Liver (tissue), 9 donors: Measurements from ENCODE around the gene LAMC1. TPM values are rescaled to one million over a fixed set of nuclear protein-coding genes. Genes with fewer than 3 reads are reported as not detected.
A peak's percentile ranks its signal among the peaks of the same experiment; 100 is the strongest.

ENCODE experiments used
- DNase-seq: peaks from one replicate; pipeline ENCODE4 v3.0.0-alpha.2; 2017; ENCODE audit warnings: low spot score
- H3K27ac ChIP-seq, 2 donors: one replicate each; pipeline ENCODE4 v1.7.0; 2013; ENCODE audit warnings: inconsistent platforms in 2 of 2, low read length in 2 of 2, control low read depth in 1 of 2, low read depth in 1 of 2, mild to moderate bottlenecking in 1 of 2
- H3K27me3 ChIP-seq, 4 donors: one replicate each; pipeline versions ENCODE4 v1.6.1 to v1.7.0; 2013; ENCODE audit warnings: low read length in 3 of 4, inconsistent platforms in 1 of 4, mild to moderate bottlenecking in 1 of 4, moderate library complexity in 1 of 4; ENCODE audit not compliant: control insufficient read depth in 4 of 4, insufficient read depth in 4 of 4
- H3K36me3 ChIP-seq, 4 donors: one replicate each; pipeline versions ENCODE4 v1.6.1 to v1.7.0; 2013; ENCODE audit warnings: low read length in 3 of 4, mild to moderate bottlenecking in 3 of 4, low read depth in 1 of 4, moderate library complexity in 1 of 4; ENCODE audit not compliant: control insufficient read depth in 4 of 4, insufficient read depth in 3 of 4
- H3K4me1 ChIP-seq, 4 donors: one replicate each; pipeline versions ENCODE4 v1.6.1 to v1.7.0; 2013; ENCODE audit warnings: low read length in 3 of 4, mild to moderate bottlenecking in 3 of 4, moderate library complexity in 1 of 4; ENCODE audit not compliant: control insufficient read depth in 4 of 4, insufficient read depth in 4 of 4
- H3K4me3 ChIP-seq, 3 donors: one replicate each; pipeline versions ENCODE4 v1.6.1 to v1.7.0; 2013; ENCODE audit warnings: low read length in 3 of 3, control low read depth in 1 of 3, low read depth in 1 of 3, mild to moderate bottlenecking in 1 of 3
- H3K9ac ChIP-seq, 2 donors: one replicate each; pipeline ENCODE4 v1.7.0; 2013; ENCODE audit warnings: low read length in 2 of 2, mild to moderate bottlenecking in 2 of 2, moderate library complexity in 2 of 2, control low read depth in 1 of 2, low read depth in 1 of 2
- H3K9me3 ChIP-seq, 4 donors: one replicate each; pipeline versions ENCODE4 v1.6.1 to v1.7.0; 2013; ENCODE audit warnings: low read length in 3 of 4; ENCODE audit not compliant: control insufficient read depth in 4 of 4
- EGR1 ChIP-seq, 2 donors: IDR thresholded peaks; 2 replicates each; pipeline ENCODE4 v1.6.1; 2016 to 2018; ENCODE audit warnings: antibody characterized with exemption in 2 of 2, low read depth in 2 of 2
- FOXA1 ChIP-seq: IDR thresholded peaks from 2 replicates; pipeline ENCODE4 v1.6.1; 2016; ENCODE audit warnings: antibody characterized with exemption
- FOXA2 ChIP-seq: IDR thresholded peaks from 2 replicates; pipeline ENCODE4 v1.6.1; 2016; ENCODE audit warnings: antibody characterized with exemption
- GABPA ChIP-seq, 2 donors: IDR thresholded peaks in 1 of 2; conservative IDR thresholded peaks in 1 of 2; 2 replicates each; pipeline ENCODE4 v1.6.1; 2016; ENCODE audit warnings: antibody characterized with exemption in 2 of 2, mild to moderate bottlenecking in 1 of 2, moderate library complexity in 1 of 2
- HNF4A ChIP-seq, 2 donors: conservative IDR thresholded peaks; 2 replicates each; pipeline ENCODE4 v1.6.1; 2016; ENCODE audit warnings: antibody characterized with exemption in 2 of 2, mild to moderate bottlenecking in 2 of 2
- HNF4G ChIP-seq: IDR thresholded peaks from 2 replicates; pipeline ENCODE4 v1.6.1; 2016; ENCODE audit warnings: antibody characterized with exemption
- JUND ChIP-seq, 2 donors: IDR thresholded peaks; 2 replicates each; pipeline ENCODE4 v1.6.1; 2016; ENCODE audit warnings: antibody characterized with exemption in 2 of 2
- MAX ChIP-seq: IDR thresholded peaks from 2 replicates; pipeline ENCODE4 v1.6.1; 2016; ENCODE audit warnings: antibody characterized with exemption
- NR2F2 ChIP-seq: IDR thresholded peaks from 2 replicates; pipeline ENCODE4 v1.6.1; 2016; ENCODE audit warnings: antibody characterized with exemption
- RAD21 ChIP-seq, 2 donors: IDR thresholded peaks; 2 replicates each; pipeline ENCODE4 v1.6.1; 2016; ENCODE audit warnings: antibody characterized with exemption in 2 of 2, mild to moderate bottlenecking in 2 of 2
- RXRA ChIP-seq, 2 donors: IDR thresholded peaks; 2 replicates each; pipeline ENCODE4 v1.6.1; 2017 to 2018; ENCODE audit warnings: antibody characterized with exemption in 2 of 2, mild to moderate bottlenecking in 1 of 2
- SP1 ChIP-seq: IDR thresholded peaks from 2 replicates; pipeline ENCODE4 v1.6.1; 2018; ENCODE audit warnings: antibody characterized with exemption, mild to moderate bottlenecking
- TAF1 ChIP-seq: conservative IDR thresholded peaks from 2 replicates; pipeline ENCODE4 v1.6.1; 2016; ENCODE audit warnings: antibody characterized with exemption, mild to moderate bottlenecking
- YY1 ChIP-seq: IDR thresholded peaks from 2 replicates; pipeline ENCODE4 v1.6.1; 2016; ENCODE audit warnings: antibody characterized with exemption, mild to moderate bottlenecking
- WGBS: extraction: QIAGEN DNeasy Blood & Tissue Kit; methylation state at CpG from one replicate; pipeline ENCODE4 v1.1.7; 2013; 5-methylcytosine and 5-hydroxymethylcytosine counted together
- polyA plus RNA-seq, 2 donors: library from polyadenylated mRNA; stranded (reverse) in 1 of 2; unstranded in 1 of 2; fragments of 200-250 nt in 1 of 2; fragments of >200 nt in 1 of 2; fragmentation: Nextera tagmentation in 1 of 2; extraction: Ambion mirVana in 1 of 2; gene quantifications; one replicate each; pipeline versions ENCODE4 v1.2.1 to v1.2.3, GENCODE V29; 2013 to 2015
- total RNA-seq, 2 donors: library from RNA; depleted of rRNA; stranded (reverse); fragments of >200 nt; gene quantifications; one replicate each; pipeline ENCODE4 v1.2.3, GENCODE V29; 2014
- TF ChIP-seq, protein P1 (sequence below): IDR thresholded peaks from 2 replicates; pipeline ENCODE4 v1.6.1; 2016; ENCODE audit warnings: antibody characterized with exemption
- TF ChIP-seq, protein P2 (sequence below): IDR thresholded peaks from 2 replicates; pipeline ENCODE4 v1.6.1; 2016; ENCODE audit warnings: antibody characterized with exemption, mild to moderate bottlenecking
- TF ChIP-seq, protein P3 (sequence below): fragments of 150-350 bp; IDR thresholded peaks from 2 replicates; pipeline ENCODE4 v1.5.1; 2017; ENCODE audit warnings: improper control_type of control experiment, low read depth, low read length; ENCODE audit not compliant: missing input control
- TF ChIP-seq, protein P4 (sequence below): IDR thresholded peaks from 2 replicates; pipeline ENCODE4 v1.6.1; 2016; ENCODE audit warnings: antibody characterized with exemption
- donor health status: healthy.
- donor health status: healthy.
- donor health status: healthy.
- donor health status: healthy.
- donor health status: healthy.

LAMC1 gene
- total and polyA plus RNA-seq, 4 donors = 5.3 to 35.1 (median 19.7) TPM

DNA sequence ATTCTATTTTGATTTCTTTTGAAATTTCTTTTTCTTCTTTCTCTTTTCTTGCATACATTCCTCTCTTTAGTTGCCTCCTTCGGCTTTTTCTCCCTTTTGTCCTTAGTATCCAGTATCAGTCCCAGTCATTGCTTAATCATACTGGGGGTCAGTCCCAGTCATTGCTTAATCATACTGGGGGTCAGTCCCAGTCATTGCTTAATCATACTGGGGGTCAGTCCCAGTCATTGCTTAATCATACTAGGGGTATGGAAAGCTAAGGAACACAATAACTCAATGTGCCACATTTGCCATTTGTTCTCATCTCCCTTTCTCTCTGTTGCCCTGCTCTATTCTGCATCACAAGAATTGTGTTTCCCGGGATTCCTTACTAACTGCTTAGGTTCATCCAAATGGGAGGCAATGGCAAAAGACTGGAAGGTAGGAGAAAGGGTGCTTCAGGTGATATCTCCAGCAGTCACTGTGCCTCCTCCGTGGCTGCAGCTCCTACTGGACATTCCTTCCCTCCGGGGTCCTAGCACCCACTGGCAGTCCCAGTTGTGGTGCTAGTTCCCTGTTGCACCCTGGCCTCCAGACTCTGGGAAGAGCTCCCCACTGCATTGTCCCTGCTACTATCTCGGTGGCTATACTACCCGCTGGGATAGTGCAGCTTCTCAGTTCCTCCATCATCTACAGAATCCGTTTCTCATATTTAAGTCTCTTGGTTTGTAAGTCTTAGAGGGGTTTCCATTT is 32.6 kb upstream of the LAMC1 start:
- 77% methylated on average over 7 of the region's 7 CpGs for WGBS
- TF ChIP-seq GABPA (IDR thresholded peaks at IDR 0.05 in 1 of 2, conservative IDR thresholded peaks at IDR 0.05 in 1 of 2) = no peak
- TF ChIP-seq HNF4A (conservative IDR thresholded peaks at IDR 0.05) = peak in 1 of 2 donors; percentile 18
- peak in 1 of 2 donors; percentile 22 for TF ChIP-seq RXRA (IDR thresholded peaks at IDR 0.05)
- H3K4me3 ChIP-seq = no peak overlapping the region
- H3K4me1 ChIP-seq = no peaks in the 10 kb centered on the region
- H3K27ac ChIP-seq = no peak overlapping the region
- no peaks in the 10 kb centered on the region for H3K9me3 ChIP-seq
- DNase-seq = no peak
- no peak overlapping the region for H3K9ac ChIP-seq
- no peaks in the 10 kb centered on the region for H3K27me3 ChIP-seq
- no peaks in the 10 kb centered on the region for H3K36me3 ChIP-seq

DNA sequence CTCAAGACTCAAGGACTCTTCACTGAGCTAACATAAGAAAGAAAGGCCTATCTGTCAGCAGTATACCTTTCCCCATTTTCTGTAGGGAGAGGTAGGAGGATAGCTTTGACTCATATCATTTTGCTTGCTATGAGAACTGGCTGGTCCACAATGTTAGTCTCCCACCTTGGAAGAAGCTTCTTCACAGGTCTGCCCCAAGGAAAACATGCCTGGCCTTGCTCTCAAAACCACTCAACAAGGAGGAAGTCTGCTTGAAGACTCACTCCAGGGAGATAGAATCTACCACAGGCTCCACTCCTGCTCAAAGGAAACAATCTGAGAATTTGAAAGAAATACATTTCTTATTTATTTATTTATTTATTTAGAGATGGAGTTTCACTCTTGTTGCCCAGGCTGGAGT is 29.5 kb upstream of the LAMC1 start:
- TF ChIP-seq, protein P1, sequence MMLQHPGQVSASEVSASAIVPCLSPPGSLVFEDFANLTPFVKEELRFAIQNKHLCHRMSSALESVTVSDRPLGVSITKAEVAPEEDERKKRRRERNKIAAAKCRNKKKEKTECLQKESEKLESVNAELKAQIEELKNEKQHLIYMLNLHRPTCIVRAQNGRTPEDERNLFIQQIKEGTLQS = no peak
- TF ChIP-seq, protein P2, sequence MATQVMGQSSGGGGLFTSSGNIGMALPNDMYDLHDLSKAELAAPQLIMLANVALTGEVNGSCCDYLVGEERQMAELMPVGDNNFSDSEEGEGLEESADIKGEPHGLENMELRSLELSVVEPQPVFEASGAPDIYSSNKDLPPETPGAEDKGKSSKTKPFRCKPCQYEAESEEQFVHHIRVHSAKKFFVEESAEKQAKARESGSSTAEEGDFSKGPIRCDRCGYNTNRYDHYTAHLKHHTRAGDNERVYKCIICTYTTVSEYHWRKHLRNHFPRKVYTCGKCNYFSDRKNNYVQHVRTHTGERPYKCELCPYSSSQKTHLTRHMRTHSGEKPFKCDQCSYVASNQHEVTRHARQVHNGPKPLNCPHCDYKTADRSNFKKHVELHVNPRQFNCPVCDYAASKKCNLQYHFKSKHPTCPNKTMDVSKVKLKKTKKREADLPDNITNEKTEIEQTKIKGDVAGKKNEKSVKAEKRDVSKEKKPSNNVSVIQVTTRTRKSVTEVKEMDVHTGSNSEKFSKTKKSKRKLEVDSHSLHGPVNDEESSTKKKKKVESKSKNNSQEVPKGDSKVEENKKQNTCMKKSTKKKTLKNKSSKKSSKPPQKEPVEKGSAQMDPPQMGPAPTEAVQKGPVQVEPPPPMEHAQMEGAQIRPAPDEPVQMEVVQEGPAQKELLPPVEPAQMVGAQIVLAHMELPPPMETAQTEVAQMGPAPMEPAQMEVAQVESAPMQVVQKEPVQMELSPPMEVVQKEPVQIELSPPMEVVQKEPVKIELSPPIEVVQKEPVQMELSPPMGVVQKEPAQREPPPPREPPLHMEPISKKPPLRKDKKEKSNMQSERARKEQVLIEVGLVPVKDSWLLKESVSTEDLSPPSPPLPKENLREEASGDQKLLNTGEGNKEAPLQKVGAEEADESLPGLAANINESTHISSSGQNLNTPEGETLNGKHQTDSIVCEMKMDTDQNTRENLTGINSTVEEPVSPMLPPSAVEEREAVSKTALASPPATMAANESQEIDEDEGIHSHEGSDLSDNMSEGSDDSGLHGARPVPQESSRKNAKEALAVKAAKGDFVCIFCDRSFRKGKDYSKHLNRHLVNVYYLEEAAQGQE = no peak
- no peak for TF ChIP-seq TAF1
- no peak for TF ChIP-seq SP1
- TF ChIP-seq HNF4A (conservative IDR thresholded peaks at IDR 0.05) = no peak
- no peak for TF ChIP-seq HNF4G
- TF ChIP-seq, protein P3, sequence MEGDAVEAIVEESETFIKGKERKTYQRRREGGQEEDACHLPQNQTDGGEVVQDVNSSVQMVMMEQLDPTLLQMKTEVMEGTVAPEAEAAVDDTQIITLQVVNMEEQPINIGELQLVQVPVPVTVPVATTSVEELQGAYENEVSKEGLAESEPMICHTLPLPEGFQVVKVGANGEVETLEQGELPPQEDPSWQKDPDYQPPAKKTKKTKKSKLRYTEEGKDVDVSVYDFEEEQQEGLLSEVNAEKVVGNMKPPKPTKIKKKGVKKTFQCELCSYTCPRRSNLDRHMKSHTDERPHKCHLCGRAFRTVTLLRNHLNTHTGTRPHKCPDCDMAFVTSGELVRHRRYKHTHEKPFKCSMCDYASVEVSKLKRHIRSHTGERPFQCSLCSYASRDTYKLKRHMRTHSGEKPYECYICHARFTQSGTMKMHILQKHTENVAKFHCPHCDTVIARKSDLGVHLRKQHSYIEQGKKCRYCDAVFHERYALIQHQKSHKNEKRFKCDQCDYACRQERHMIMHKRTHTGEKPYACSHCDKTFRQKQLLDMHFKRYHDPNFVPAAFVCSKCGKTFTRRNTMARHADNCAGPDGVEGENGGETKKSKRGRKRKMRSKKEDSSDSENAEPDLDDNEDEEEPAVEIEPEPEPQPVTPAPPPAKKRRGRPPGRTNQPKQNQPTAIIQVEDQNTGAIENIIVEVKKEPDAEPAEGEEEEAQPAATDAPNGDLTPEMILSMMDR = no peak
- TF ChIP-seq FOXA2 = no peak
- no peak for TF ChIP-seq EGR1 (IDR thresholded peaks at IDR 0.05; ENCODE audit: low read depth in 2 of 2)
- TF ChIP-seq FOXA1 = no peak
- TF ChIP-seq GABPA (IDR thresholded peaks at IDR 0.05 in 1 of 2, conservative IDR thresholded peaks at IDR 0.05 in 1 of 2) = no peak
- TF ChIP-seq, protein P4, sequence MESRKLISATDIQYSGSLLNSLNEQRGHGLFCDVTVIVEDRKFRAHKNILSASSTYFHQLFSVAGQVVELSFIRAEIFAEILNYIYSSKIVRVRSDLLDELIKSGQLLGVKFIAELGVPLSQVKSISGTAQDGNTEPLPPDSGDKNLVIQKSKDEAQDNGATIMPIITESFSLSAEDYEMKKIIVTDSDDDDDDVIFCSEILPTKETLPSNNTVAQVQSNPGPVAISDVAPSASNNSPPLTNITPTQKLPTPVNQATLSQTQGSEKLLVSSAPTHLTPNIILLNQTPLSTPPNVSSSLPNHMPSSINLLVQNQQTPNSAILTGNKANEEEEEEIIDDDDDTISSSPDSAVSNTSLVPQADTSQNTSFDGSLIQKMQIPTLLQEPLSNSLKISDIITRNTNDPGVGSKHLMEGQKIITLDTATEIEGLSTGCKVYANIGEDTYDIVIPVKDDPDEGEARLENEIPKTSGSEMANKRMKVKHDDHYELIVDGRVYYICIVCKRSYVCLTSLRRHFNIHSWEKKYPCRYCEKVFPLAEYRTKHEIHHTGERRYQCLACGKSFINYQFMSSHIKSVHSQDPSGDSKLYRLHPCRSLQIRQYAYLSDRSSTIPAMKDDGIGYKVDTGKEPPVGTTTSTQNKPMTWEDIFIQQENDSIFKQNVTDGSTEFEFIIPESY = no peak
- TF ChIP-seq NR2F2 = no peak
- TF ChIP-seq YY1 = no peak
- no peak for TF ChIP-seq RXRA (IDR thresholded peaks at IDR 0.05)
- no peak for TF ChIP-seq MAX
- no peak for TF ChIP-seq JUND (IDR thresholded peaks at IDR 0.05)
- TF ChIP-seq RAD21 (IDR thresholded peaks at IDR 0.05) = no peak
- no peak overlapping the region for H3K4me3 ChIP-seq
- H3K9ac ChIP-seq = no peak overlapping the region
- H3K27ac ChIP-seq = no peak overlapping the region
- no peak for DNase-seq
- H3K36me3 ChIP-seq = no peaks in the 10 kb centered on the region
- H3K27me3 ChIP-seq = no peaks in the 10 kb centered on the region
- no peaks in the 10 kb centered on the region for H3K9me3 ChIP-seq
- H3K4me1 ChIP-seq = no peaks in the 10 kb centered on the region
